Measurements from ENCODE around the gene WDR31. TPM values are rescaled to one million over a fixed set of nuclear protein-coding genes. Genes with fewer than 3 reads are reported as not detected.
A peak's percentile ranks its signal among the peaks of the same experiment; 100 is the strongest.

WDR31 gene
- total RNA-seq, 1 donor from 2014 or later, result 2.7 TPM

DNA sequence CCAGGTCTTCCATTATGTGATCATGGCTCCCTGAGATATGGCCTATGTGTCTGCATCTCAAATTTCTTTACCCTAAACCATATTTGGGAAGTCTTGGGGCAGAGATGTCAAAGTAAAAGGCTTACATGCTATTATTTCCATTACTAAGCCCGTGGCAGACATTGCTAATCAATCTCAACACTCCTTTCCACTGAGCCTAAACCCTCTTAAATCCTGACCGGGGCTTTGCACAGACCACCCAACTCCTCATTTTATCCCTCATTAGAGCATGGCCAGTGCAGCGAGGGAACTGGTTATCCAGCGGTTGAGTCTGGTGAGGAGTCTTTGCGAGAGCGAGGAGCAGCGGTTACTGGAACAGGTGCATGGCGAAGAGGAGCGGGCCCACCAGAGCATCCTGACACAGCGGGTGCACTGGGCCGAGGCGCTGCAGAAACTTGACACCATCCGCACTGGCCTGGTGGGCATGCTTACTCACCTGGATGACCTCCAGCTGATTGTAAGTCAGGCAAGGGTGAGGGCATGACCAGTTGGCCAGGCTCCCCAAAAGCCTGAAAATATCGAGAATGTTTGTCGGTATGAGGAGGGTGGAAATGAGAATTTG lies 20.3 kb upstream of the WDR31 start:
- intact Hi-C loops (cut with micrococcal nuclease), result no loop called here
- Mint-ChIP-seq H3K27me3 (no peaks in the 10 kb centered on the region), H3K36me3 (ENCODE audit: low read depth) (peaks cover 23% of the 10 kb centered on the region), H3K4me1 (peaks cover 18% of the 10 kb centered on the region), H3K27ac (no peak overlapping the region), H3K9me3 (no peaks in the 10 kb centered on the region), H3K4me3 (no peak overlapping the region)
- no peak for DNase-seq

DNA sequence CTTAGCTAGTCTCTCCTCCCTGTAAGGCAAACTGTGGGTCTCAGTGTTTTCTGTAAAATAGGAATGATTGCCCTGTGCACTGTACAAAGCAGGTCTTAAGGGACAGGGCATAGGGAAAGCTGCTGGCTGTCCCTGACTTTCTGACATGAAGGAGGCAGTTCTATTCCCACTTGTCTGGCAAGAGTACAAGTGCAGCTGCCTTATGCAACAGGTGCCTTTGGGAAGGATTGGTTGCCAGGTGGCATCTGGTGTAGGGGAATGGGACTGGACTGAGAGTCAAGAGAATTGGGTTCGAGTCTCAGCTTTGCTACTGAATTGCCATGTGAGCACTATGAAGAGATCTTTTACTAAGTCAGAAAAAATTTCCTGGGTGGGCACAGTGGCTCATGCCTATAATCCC lies 19.3 kb upstream of the WDR31 start:
- Mint-ChIP-seq H3K4me1 (peaks cover 18% of the 10 kb centered on the region), H3K27me3 (no peaks in the 10 kb centered on the region), H3K9me3 (no peaks in the 10 kb centered on the region), H3K36me3 (ENCODE audit: low read depth) (peaks cover 23% of the 10 kb centered on the region), H3K4me3 (no peak overlapping the region), H3K27ac (no peak overlapping the region)
- DNase-seq, result no peak
- intact Hi-C loops (cut with micrococcal nuclease), result no loop called here

DNA sequence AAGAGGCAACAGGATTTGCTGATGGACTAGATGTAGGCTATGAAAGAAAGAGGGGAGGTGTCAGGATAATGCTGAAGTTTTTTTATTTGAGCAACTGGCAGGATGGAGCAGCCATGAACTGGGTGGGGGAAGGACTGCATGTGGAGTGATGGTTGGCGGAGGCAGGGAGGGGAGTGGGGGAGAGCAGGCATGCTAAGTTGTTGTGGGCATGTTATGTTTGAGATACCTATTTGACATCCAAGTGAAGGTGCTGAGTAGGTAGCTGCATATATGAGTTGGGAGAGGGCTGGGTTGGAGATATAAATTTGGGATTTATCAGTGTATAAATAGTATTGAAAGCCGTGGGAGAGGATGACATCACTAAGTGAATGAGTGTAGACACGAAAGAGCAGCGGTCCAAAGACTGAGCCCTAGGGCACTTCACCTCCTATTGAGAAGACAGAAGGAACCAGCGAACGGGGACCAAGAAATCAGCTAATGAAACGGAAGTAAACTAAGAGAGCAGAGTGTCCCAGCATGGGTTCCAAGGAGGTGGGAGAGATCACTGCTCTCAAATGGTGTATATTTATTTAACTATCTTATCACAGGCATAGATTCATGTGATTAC lies 16.7 kb upstream of the WDR31 start:
- H3K27ac Mint-ChIP-seq, result peak overlapping the region; percentile 42
- no peak for DNase-seq
- H3K36me3 Mint-ChIP-seq (ENCODE audit: low read depth), result peaks cover 25% of the 10 kb centered on the region
- H3K27me3 Mint-ChIP-seq, result no peaks in the 10 kb centered on the region
- peaks cover 26% of the 10 kb centered on the region for H3K4me1 Mint-ChIP-seq
- H3K4me3 Mint-ChIP-seq, result no peak overlapping the region
- no peaks in the 10 kb centered on the region for H3K9me3 Mint-ChIP-seq
- intact Hi-C loops (cut with micrococcal nuclease), result no loop called here

DNA sequence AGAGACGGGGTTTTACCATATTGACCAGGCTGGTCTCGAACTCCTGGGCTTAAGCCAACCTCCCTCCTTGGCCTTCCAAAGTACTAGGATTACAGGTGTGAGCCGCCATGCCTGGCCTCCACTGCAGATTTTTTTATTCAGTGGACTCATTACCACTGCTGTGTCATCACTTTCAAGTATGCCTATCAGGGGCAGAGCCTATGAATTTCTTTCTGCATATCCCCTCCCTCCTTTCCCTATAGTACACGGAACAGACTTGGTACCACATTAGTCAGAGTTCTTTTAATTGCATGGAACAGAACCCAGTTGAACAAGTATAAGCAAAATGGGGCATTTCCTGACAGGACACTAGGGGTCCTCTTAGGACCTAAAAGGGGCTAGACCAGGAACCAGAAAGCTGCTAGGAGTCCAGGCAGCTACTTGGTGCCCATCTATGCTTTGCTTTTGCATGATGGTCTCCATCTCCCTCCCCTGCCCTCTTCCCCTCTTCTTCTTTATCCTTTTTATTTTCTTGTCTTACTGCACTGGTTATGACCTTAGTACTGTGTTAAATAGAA lies 15.0 kb upstream of the WDR31 start:
- Mint-ChIP-seq H3K4me3 (no peak overlapping the region), H3K9me3 (no peaks in the 10 kb centered on the region), H3K36me3 (ENCODE audit: low read depth) (peaks cover 17% of the 10 kb centered on the region), H3K4me1 (peaks cover 30% of the 10 kb centered on the region), H3K27ac (no peak overlapping the region), H3K27me3 (no peaks in the 10 kb centered on the region)
- no peak for DNase-seq
- intact Hi-C loops (cut with micrococcal nuclease), result no loop called here

DNA sequence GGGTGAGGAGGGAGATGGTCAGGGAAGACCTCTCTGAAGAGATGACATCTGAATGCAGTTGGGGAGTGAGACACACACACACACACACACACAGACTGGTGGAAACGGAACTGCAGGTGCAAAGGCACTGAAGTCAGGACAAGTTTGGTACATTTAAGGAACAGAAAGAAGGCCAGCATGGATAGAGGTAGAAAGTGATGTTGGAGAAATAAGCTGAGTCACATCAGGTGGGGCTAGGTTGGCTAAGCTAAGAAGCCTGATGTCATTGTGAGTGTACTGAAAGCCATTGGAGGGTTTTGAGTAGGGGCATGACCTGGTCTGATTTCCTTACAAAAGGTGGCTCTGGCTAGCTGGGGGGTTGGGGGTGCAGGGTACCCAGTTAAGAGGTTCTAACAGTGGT lies 12.3 kb upstream of the WDR31 start:
- Mint-ChIP-seq H3K27me3 (no peaks in the 10 kb centered on the region), H3K27ac (peak overlapping the region; percentile 51), H3K36me3 (ENCODE audit: low read depth) (peaks cover 11% of the 10 kb centered on the region), H3K4me1 (peaks cover 44% of the 10 kb centered on the region), H3K9me3 (no peaks in the 10 kb centered on the region), H3K4me3 (no peak overlapping the region)
- no peak for DNase-seq
- intact Hi-C loops (cut with micrococcal nuclease), result no loop called here

DNA sequence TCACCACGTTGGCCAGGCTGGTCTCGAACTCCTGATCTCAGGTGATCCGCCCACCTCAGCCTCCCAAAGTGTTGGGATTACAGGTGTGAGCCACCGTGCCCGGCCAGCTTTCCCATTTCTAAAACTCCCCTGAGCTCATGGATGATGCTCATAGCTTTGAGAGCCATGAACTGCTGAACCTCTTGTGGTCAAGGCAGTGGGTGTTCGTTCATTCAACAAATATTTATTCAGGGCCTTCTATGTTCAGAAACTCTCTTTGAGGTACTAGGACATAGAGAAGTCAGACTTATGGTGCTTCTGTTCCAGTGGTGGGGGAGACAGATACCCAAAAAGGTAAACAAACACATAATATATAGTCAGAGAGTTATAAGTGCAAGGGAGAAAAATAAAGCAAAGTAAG lies 11.9 kb upstream of the WDR31 start:
- Mint-ChIP-seq H3K4me1 (peaks cover 48% of the 10 kb centered on the region), H3K4me3 (no peak overlapping the region), H3K27ac (peak overlapping the region; percentile 51), H3K36me3 (ENCODE audit: low read depth) (peaks cover 11% of the 10 kb centered on the region), H3K9me3 (no peaks in the 10 kb centered on the region), H3K27me3 (no peaks in the 10 kb centered on the region)
- no peak for DNase-seq
- intact Hi-C loops (cut with micrococcal nuclease), result no loop called here

DNA sequence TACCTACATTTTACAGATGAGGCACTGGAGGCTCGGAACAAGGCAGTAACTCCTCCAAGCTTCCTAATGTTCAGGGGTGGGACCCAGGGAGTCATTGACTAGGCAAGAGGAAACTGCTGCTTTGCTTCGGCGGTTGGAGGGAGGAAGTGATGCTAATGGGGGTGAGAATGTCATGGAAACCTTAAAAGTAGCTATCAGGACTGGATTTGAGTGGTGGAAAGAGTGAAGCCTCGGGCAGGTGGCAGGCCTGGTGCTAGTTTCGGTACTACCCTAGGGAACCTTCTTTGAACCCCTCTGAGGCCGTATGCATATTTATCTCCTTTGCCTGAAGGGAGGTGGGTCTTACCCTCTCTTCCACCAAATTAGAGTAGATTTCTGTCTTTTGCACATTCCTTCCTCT lies 10.9 kb upstream of the WDR31 start:
- peak overlapping the region; percentile 90 for H3K27ac Mint-ChIP-seq
- intact Hi-C loops (cut with micrococcal nuclease), result loop anchor here (1.0 to 2.0 kb wide), 7 partner anchors 10 to 166 kb away; partner anchors contain the start of genes ALAD, C9orf43, CDC26 and POLE3
- H3K27me3 Mint-ChIP-seq, result no peaks in the 10 kb centered on the region
- peaks cover 45% of the 10 kb centered on the region for H3K4me1 Mint-ChIP-seq
- peak; percentile 88 for DNase-seq
- H3K4me3 Mint-ChIP-seq, result peak overlapping the region; percentile 89
- H3K9me3 Mint-ChIP-seq, result no peaks in the 10 kb centered on the region
- peaks cover 4% of the 10 kb centered on the region for H3K36me3 Mint-ChIP-seq (ENCODE audit: low read depth)

DNA sequence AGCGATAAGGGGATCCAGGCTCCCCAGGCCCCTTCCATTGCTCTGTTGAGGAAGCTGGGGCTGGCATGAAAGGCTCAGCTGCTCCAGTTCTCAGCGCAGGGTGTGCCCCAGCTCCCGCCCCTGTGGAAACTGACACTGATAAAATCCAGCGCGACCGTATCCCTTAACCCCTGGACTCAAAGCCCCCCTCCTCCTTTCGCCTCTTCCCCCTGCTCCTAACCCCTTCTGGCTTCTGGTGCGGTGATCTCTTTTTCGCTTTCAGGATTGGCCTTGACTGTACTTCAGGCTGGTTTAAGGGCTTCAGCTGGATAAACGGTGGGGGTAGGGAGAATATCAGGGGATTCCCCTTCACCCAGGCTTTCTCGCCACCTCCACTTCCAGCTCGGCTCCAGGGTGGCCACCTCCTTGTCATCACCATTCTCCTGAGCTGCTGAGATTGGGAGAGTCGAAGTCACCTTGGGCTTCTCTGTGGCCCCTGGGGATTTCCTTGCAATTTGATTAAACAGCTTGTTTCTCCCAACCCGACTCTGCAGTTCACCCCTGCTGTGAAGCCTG lies 10.1 kb upstream of the WDR31 start:
- H3K27ac Mint-ChIP-seq, result peak overlapping the region; percentile 90
- H3K4me3 Mint-ChIP-seq, result peak overlapping the region; percentile 89
- peaks cover 4% of the 10 kb centered on the region for H3K36me3 Mint-ChIP-seq (ENCODE audit: low read depth)
- peak; percentile 78 for DNase-seq
- no peaks in the 10 kb centered on the region for H3K27me3 Mint-ChIP-seq
- H3K9me3 Mint-ChIP-seq, result no peaks in the 10 kb centered on the region
- intact Hi-C loops (cut with micrococcal nuclease), result loop anchor here (1.0 to 2.0 kb wide), 3 partner anchors 10 to 167 kb away; partner anchors contain the start of genes CDC26, PRPF4 and WDR31
- H3K4me1 Mint-ChIP-seq, result peaks cover 53% of the 10 kb centered on the region

DNA sequence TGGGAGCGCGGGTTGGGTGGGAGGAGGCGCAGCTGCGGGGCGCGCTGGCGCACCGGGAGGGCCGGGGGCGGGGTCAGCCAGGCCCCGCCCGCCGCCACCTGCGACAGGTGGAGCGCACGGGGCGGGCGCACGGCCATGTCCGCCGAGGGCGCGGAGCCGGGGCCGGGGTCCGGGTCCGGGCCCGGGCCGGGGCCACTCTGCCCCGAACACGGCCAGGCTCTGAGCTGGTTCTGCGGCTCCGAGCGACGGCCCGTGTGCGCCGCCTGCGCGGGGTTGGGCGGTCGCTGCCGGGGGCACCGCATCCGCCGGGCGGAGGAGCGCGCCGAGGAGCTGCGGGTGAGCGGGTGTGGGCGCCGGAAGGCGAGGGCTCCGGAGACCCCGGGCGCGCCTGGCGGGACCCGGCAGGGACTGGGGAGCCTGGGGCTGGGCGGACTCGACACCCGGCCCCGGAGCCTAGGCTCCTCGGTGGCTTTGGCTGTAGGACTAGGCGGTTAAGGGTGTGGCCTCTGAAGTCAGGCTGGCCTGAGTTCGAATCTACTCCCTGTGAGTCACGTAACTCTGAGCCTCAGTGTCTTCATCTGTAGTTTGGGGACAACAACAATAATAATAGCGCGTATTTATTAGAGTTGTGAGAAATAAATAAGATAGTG lies 9.5 kb upstream of the WDR31 start, which contains the start of gene BSPRY:
TSS of gene BSPRY (plus strand) at position 97 of the 650 bp plus-strand sequence. CDS start at position 136, 39 bp downstream.
- Mint-ChIP-seq H3K27me3 (no peaks in the 10 kb centered on the region), H3K36me3 (ENCODE audit: low read depth) (peaks cover 4% of the 10 kb centered on the region), H3K4me3 (peak within 1 kb of the TSS; percentile 89), H3K27ac (peak within 1 kb of the TSS; percentile 90), H3K9me3 (no peaks in the 10 kb centered on the region), H3K4me1 (peaks cover 56% of the 10 kb centered on the region)
- intact Hi-C loops (cut with micrococcal nuclease), result loop anchor here (1.0 to 5.0 kb wide), 4 partner anchors 9 to 167 kb away; partner anchors contain the start of genes CDC26, PRPF4 and WDR31
- DNase-seq, result peak; percentile 87

DNA sequence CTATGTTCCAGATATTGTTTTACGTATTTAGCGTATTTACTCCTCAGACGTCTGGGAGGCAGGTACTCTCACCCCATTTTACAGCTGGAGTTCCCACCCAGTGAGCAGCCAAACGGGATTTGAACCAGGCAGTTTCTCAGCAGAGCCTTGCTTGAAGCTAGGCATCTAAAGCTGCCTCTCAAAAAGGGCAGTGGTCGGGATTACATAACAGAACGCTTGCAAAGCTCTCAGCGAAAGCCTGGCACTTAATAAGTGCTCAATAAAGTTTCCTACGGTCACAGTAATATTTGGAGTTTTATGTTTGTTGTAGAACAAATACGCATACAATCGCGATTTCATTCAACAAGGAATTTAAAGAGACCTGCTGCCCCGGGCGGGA lies 9.0 kb upstream of the WDR31 start:
- Mint-ChIP-seq H3K27ac (peak overlapping the region; percentile 81), H3K36me3 (ENCODE audit: low read depth) (peaks cover 4% of the 10 kb centered on the region), H3K4me1 (peaks cover 56% of the 10 kb centered on the region), H3K9me3 (no peaks in the 10 kb centered on the region), H3K4me3 (peak overlapping the region; percentile 75), H3K27me3 (no peaks in the 10 kb centered on the region)
- intact Hi-C loops (cut with micrococcal nuclease), result loop anchor here (5.0 kb wide), 1 partner anchor 37 kb away; no protein-coding TSS in a partner anchor
- DNase-seq, result no peak

DNA sequence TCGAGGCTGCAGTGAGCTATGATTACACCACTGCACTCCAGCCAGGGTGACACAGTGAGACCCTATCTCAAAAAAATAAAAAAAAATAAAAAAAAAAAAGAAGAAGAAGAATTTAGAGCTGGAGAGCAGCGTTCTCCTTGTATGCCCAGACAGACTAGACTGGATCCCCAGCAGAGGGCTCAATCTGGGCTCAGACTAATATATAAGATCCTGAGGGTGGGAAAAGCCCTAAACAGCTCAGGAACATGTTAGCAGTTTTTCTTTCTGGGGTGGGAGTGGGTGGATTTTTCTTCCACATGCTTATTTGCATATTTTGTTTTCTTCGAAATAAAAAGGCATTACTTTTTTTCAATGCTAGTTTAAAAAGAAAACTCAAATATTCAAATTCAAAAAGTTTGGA lies 8.4 kb upstream of the WDR31 start:
- Mint-ChIP-seq H3K4me1 (peaks cover 61% of the 10 kb centered on the region), H3K27me3 (no peaks in the 10 kb centered on the region), H3K9me3 (no peaks in the 10 kb centered on the region), H3K4me3 (peak overlapping the region; percentile 48), H3K36me3 (ENCODE audit: low read depth) (peaks cover 4% of the 10 kb centered on the region), H3K27ac (no peak overlapping the region)
- no peak for DNase-seq
- intact Hi-C loops (cut with micrococcal nuclease), result loop anchor here (5.0 kb wide), 1 partner anchor 36 kb away; no protein-coding TSS in a partner anchor

DNA sequence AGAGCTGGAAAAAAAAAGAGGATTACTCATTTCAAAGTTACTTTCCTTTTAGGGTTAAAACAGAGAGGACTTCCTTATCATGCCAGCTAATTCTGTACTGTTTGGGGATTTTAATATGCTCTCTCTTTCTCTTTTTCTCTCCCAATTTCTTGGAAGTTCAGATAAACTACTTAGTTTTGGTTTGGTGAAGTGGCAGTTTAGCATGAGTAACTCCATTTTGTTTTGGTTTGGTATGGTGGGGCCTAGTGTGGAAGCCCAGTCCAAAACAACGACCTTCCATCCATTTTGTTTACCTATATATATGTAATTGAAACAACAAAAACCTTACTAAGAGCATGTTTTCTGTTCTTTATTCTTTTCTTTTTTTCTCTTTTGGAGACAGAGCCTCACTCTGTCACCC lies 5.6 kb upstream of the WDR31 start:
- intact Hi-C loops (cut with micrococcal nuclease), result loop anchor here (5.0 kb wide), 1 partner anchor 33 kb away; no protein-coding TSS in a partner anchor
- DNase-seq, result no peak
- Mint-ChIP-seq H3K4me3 (no peak overlapping the region), H3K27ac (peak overlapping the region; percentile 43), H3K27me3 (no peaks in the 10 kb centered on the region), H3K36me3 (ENCODE audit: low read depth) (no peaks in the 10 kb centered on the region), H3K4me1 (peaks cover 60% of the 10 kb centered on the region), H3K9me3 (no peaks in the 10 kb centered on the region)

DNA sequence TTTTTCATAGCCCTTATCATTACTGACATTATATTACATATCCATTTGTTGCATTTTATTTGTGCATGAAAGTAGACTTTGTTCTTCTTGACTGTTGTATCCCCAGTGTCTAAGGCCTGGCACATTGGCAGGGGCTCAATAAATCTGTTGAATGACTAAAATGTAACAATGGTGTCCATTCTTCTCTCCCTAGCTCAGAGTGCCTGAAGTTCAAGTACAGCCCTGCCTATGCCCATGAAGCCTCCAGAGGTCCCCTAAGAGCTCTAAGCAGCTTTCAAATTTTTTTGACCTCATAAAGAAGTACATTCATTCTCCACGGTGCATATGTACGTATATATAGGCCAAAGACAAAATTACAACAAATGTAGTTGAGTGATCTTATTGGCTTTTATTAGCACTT lies 5.1 kb upstream of the WDR31 start:
- intact Hi-C loops (cut with micrococcal nuclease), result loop anchor here (5.0 kb wide), 1 partner anchor 33 kb away; no protein-coding TSS in a partner anchor
- DNase-seq, result no peak
- Mint-ChIP-seq H3K27me3 (no peaks in the 10 kb centered on the region), H3K36me3 (ENCODE audit: low read depth) (no peaks in the 10 kb centered on the region), H3K4me1 (peaks cover 60% of the 10 kb centered on the region), H3K27ac (peak overlapping the region; percentile 43), H3K4me3 (no peak overlapping the region), H3K9me3 (no peaks in the 10 kb centered on the region)
